Panc1 (cell line): Measurements from ENCODE around the gene LATS2.

Source experiments
- POLR2AphosphoS5 ChIP-seq: IDR thresholded peaks from 2 replicates; pipeline ENCODE4 v1.6.1; 2012; ENCODE audit warnings: mild to moderate bottlenecking, low read depth, low read length, moderate library complexity
- SIN3A ChIP-seq: IDR thresholded peaks from 2 replicates; pipeline ENCODE4 v1.6.1; 2012; ENCODE audit warnings: low read depth, mild to moderate bottlenecking, low read length, moderate library complexity, borderline replicate concordance; ENCODE audit not compliant: insufficient read depth
- TCF7L2 ChIP-seq: IDR thresholded peaks from 2 replicates; pipeline ENCODE4 v1.6.1; 2011; ENCODE audit warnings: mild to moderate bottlenecking, low read depth, low read length, inconsistent platforms
- TF ChIP-seq, protein P1 (sequence below): fragments of 450-650 bp; IDR thresholded peaks from 2 replicates; pipeline ENCODE4 v1.5.1; 2017; ENCODE audit warnings: mild to moderate bottlenecking

DNA sequence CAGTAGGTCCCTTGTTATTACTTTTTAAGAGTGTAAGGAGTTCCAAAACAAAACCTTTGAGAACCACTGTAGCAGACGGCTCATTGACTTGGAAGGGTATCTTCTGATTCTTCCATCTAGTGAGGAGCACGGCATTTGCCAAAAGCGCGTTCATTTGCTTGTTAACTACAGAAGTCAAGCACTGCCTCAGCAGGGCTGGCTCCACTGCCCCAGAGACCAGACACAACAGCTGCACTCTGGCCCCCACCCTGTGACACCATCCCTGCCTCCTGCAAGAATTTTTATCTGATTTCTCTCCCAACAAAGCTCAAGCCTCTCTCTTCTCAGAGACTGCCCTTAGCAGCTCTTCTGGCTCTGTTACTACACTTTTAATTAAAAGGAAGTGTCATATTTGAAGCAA lies 138.1 kb downstream of the LATS2 start:
- TF ChIP-seq, protein P1, sequence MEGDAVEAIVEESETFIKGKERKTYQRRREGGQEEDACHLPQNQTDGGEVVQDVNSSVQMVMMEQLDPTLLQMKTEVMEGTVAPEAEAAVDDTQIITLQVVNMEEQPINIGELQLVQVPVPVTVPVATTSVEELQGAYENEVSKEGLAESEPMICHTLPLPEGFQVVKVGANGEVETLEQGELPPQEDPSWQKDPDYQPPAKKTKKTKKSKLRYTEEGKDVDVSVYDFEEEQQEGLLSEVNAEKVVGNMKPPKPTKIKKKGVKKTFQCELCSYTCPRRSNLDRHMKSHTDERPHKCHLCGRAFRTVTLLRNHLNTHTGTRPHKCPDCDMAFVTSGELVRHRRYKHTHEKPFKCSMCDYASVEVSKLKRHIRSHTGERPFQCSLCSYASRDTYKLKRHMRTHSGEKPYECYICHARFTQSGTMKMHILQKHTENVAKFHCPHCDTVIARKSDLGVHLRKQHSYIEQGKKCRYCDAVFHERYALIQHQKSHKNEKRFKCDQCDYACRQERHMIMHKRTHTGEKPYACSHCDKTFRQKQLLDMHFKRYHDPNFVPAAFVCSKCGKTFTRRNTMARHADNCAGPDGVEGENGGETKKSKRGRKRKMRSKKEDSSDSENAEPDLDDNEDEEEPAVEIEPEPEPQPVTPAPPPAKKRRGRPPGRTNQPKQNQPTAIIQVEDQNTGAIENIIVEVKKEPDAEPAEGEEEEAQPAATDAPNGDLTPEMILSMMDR: no peak
- no peak for TF ChIP-seq POLR2AphosphoS5
- TF ChIP-seq TCF7L2: no peak
- no peak for TF ChIP-seq SIN3A
